GM12891 (cell line): ENCODE results near the gene CCL1.

Experiments
- POLR2A ChIP-seq: IDR thresholded peaks from 2 replicates; pipeline ENCODE4 v1.6.1; 2011; ENCODE audit warnings: low read depth, low read length, control low read depth
- POLR2AphosphoS5 ChIP-seq: IDR thresholded peaks from 2 replicates; pipeline ENCODE4 v1.6.1; 2011; ENCODE audit warnings: low read depth, low read length, control low read depth
- POU2F2 ChIP-seq: IDR thresholded peaks from 2 replicates; pipeline ENCODE4 v1.6.1; 2011; ENCODE audit warnings: low read depth, mild to moderate bottlenecking, control low read depth, low read length, moderate library complexity
- SPI1 ChIP-seq: IDR thresholded peaks from 2 replicates; pipeline ENCODE4 v1.6.1; 2011; ENCODE audit warnings: low read depth, low read length, control low read depth
- TAF1 ChIP-seq: IDR thresholded peaks from 2 replicates; pipeline ENCODE4 v1.6.1; 2011; ENCODE audit warnings: low read depth, low read length, control low read depth

- TF ChIP-seq POLR2A = no peak
- no peak for TF ChIP-seq TAF1
- no peak for TF ChIP-seq POLR2AphosphoS5
- TF ChIP-seq POU2F2 = no peak
- TF ChIP-seq SPI1 = no peak
Measured at GRCh38 chr17:34318474-34318873, 44.6 kb downstream of the CCL1 start.
